ENCODE measurements around the gene DNAH12. TPM values are rescaled to one million over a fixed set of nuclear protein-coding genes. Genes with fewer than 3 reads are reported as not detected.

The DNAH12 gene
- total and polyA plus RNA-seq, 9 of the 15 experiments (the other 6 are each of a cell fraction or from before 2014, with no cell fraction given): 0.01 to 0.04 (median 0.01) TPM; not detected in 5

DNA sequence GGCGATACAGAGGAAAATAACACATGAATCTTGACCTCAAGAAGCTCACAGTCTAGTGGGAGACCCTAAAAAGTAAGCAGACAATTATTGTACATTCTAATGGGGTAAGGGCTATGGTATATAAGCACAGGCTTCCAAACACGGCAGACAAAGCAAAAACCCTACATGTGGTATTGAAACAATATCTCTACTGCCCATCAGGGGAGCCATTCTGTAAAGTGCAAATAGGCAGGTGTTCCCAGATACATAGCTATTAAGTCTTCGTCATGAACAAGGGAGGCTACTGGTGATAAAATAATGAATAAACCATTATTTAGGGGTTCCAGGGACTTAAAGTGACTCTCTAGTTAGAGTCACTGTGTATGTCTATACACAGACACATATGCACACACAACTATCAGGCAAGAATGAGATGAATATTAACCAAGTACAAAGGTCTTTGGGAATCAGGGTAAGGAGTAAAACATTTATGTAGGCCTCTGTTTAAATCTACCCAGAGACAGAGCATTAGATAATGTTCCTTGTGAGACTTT is 213.0 kb downstream of the DNAH12 start:
- BruUV-seq (replicated peaks): no TSS peak
- WGBS (ENCODE audit: insufficient coverage, low coverage, missing lambda C conversion rate): 14% methylated on average over 3 of the region's 3 CpGs
- DNase-seq (ENCODE audit: extremely low read depth in 1 of 4, low spot score in 3 of 4): peak in 3 of 4 experiments; percentile 2 to 13 (median 8)
- peaks cover 0 to 8% of the 10 kb centered on the region in 2 experiments; a peak in 3 of 5 replicates for H3K4me1 ChIP-seq (replicated peaks in 1 of 2; ENCODE audit: control insufficient read depth in 2 of 2, insufficient read depth in 2 of 2, low read length in 2 of 2)
- ChIA-PET CTCF (ENCODE audit: low intra/inter-chr PET ratio) (interaction anchor here (0.6 kb wide), 1 partner anchor 388 kb away, joined by 4 read pairs; no protein-coding TSS in a partner anchor), POLR2A (no interaction called here)
- TF ChIP-seq SIN3A (IDR thresholded peaks at IDR 0.05; ENCODE audit: borderline replicate concordance in 2 of 2, control insufficient read depth in 1 of 2, low read depth in 2 of 2, low read length in 2 of 2) (no peak), ZNF445 (CRISPR knock-in tag; IDR thresholded peaks at IDR 0.05; ENCODE audit: low read depth) (no peak), HDAC2 (IDR thresholded peaks at IDR 0.05) (no peak), FOXM1 (IDR thresholded peaks at IDR 0.05; ENCODE audit: low read depth) (no peak), FOXM1 (CRISPR knock-in tag; IDR thresholded peaks at IDR 0.05; ENCODE audit: low read depth) (no peak), ZNF134 (CRISPR knock-in tag; conservative IDR thresholded peaks at IDR 0.05) (no peak), TCF15 (CRISPR knock-in tag; IDR thresholded peaks at IDR 0.05) (no peak), ZNF398 (CRISPR knock-in tag; IDR thresholded peaks at IDR 0.05) (no peak), CREM (IDR thresholded peaks at IDR 0.05; ENCODE audit: low read depth) (no peak), BCL6 (CRISPR knock-in tag; IDR thresholded peaks at IDR 0.05) (no peak), HCFC1 (IDR thresholded peaks at IDR 0.05; ENCODE audit: low read depth, low read length) (no peak), CXXC5 (CRISPR knock-in tag; IDR thresholded peaks at IDR 0.05) (no peak)
- TF ChIP-seq, protein P1, sequence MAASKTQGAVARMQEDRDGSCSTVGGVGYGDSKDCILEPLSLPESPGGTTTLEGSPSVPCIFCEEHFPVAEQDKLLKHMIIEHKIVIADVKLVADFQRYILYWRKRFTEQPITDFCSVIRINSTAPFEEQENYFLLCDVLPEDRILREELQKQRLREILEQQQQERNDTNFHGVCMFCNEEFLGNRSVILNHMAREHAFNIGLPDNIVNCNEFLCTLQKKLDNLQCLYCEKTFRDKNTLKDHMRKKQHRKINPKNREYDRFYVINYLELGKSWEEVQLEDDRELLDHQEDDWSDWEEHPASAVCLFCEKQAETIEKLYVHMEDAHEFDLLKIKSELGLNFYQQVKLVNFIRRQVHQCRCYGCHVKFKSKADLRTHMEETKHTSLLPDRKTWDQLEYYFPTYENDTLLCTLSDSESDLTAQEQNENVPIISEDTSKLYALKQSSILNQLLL (CRISPR knock-in tag; IDR thresholded peaks at IDR 0.05; ENCODE audit: borderline replicate concordance): no peak
- TF ChIP-seq, protein P2, sequence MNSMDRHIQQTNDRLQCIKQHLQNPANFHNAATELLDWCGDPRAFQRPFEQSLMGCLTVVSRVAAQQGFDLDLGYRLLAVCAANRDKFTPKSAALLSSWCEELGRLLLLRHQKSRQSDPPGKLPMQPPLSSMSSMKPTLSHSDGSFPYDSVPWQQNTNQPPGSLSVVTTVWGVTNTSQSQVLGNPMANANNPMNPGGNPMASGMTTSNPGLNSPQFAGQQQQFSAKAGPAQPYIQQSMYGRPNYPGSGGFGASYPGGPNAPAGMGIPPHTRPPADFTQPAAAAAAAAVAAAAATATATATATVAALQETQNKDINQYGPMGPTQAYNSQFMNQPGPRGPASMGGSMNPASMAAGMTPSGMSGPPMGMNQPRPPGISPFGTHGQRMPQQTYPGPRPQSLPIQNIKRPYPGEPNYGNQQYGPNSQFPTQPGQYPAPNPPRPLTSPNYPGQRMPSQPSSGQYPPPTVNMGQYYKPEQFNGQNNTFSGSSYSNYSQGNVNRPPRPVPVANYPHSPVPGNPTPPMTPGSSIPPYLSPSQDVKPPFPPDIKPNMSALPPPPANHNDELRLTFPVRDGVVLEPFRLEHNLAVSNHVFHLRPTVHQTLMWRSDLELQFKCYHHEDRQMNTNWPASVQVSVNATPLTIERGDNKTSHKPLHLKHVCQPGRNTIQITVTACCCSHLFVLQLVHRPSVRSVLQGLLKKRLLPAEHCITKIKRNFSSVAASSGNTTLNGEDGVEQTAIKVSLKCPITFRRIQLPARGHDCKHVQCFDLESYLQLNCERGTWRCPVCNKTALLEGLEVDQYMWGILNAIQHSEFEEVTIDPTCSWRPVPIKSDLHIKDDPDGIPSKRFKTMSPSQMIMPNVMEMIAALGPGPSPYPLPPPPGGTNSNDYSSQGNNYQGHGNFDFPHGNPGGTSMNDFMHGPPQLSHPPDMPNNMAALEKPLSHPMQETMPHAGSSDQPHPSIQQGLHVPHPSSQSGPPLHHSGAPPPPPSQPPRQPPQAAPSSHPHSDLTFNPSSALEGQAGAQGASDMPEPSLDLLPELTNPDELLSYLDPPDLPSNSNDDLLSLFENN (IDR thresholded peaks at IDR 0.05; ENCODE audit: low read depth in 2 of 2, low read length in 2 of 2): no peak
- no peaks in the 10 kb centered on the region for H3K27me3 ChIP-seq (ENCODE audit: control insufficient read depth in 2 of 2, insufficient read depth in 2 of 2, low read length in 2 of 2)
- H3K4me2 ChIP-seq (ENCODE audit: insufficient read depth, low read length): no peak overlapping the region
- FAIRE-seq: no peak
- no peaks in the 10 kb centered on the region for H4K20me1 ChIP-seq (replicated peaks; ENCODE audit: control insufficient read depth, insufficient read depth, low read length)
- H2AFZ ChIP-seq (ENCODE audit: low read depth, low read length): no peak overlapping the region
- H3K9ac ChIP-seq (ENCODE audit: insufficient read depth in 1 of 2, low read depth in 2 of 2, low read length in 2 of 2): no peak overlapping the region
- H3K4me3 ChIP-seq: no peak overlapping the region
- H3K9me1 ChIP-seq (ENCODE audit: control insufficient read depth, insufficient read depth, low read length): no peaks in the 10 kb centered on the region
- no peaks in the 10 kb centered on the region for H3K79me2 ChIP-seq (ENCODE audit: control insufficient read depth, insufficient read depth, low read length)
- in situ Hi-C loops (cut with MboI): no loop called here
- H3K36me3 ChIP-seq (ENCODE audit: control insufficient read depth, insufficient read depth, low read length): no peaks in the 10 kb centered on the region
- intact Hi-C loops (cut with micrococcal nuclease): no loop called here
- no peak for ATAC-seq
- H3K27ac ChIP-seq (ENCODE audit: extremely low read depth, low read depth, low read length): no peak overlapping the region
- H3K9me3 ChIP-seq (replicated peaks; ENCODE audit: control insufficient read depth, insufficient read depth, low read depth, low read length): no peaks in the 10 kb centered on the region
